Erythroblast (primary cell): Measurements from ENCODE around the gene MYLK.

Source experiments
- DNase-seq, 2 experiments: peaks; one replicate each; lab custom pipeline; 2025; lab: John Stamatoyannopoulos, UW
- GATA1 ChIP-seq: IDR thresholded peaks from 2 replicates; pipeline ENCODE4 v1.6.1; 2011; ENCODE audit warnings: low read depth, mild to moderate bottlenecking, control low read depth, low read length, moderate library complexity
- POLR2A ChIP-seq: IDR thresholded peaks from 2 replicates; pipeline ENCODE4 v1.6.1; 2011; ENCODE audit warnings: mild to moderate bottlenecking, low read length

MYLK gene

DNA sequence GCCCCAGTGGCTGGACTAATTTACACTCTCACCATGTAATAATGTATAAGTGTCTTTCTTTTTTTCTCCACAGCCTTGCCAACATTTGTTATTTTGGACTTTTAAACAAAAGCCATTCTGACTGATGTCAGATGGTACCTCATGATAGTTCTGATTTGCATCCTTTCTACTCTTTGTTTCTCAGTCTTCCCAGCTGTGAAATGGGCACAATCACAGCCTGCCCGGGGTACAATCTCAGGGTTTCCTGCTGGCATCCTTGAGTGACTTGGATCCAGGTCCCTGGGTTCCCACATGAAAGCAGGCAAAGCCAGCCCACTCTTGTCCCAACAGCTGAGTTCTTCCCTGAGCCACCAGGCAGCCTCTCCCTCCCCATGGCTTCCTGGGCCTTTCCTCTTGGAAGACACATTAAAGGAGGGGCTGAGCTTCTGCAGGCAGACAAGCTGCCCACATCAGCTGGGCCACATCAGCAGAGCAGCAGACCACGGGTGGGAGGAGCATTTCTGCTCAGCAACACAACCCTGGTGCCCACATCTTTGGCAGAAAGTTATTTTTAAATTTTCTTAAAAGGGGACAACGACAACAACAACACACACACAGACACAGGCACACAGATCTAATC is 82.0 kb downstream of the MYLK start:
- DNase-seq, result no peak
- TF ChIP-seq GATA1, result no peak
- TF ChIP-seq POLR2A, result no peak

DNA sequence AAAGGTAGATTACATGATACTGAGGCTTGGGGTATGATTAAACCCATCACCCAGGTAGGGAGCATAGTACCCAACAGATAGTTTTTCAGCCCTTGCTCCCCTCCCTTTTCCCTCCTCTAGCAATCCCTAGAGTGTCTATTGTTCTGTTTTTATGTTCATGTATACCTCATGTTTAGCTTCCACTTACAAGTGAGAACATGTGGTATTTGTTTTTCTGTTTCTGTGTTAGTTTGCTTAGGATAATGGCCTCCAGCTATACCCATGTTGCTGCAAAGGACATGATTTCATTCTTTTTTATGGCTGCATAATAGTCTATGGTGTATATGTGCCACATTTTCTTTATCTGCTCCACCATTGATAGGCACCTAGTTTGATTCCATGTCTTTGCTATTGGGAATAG is 82.7 kb downstream of the MYLK start:
- TF ChIP-seq POLR2A (no peak), GATA1 (no peak)
- DNase-seq, result no peak

DNA sequence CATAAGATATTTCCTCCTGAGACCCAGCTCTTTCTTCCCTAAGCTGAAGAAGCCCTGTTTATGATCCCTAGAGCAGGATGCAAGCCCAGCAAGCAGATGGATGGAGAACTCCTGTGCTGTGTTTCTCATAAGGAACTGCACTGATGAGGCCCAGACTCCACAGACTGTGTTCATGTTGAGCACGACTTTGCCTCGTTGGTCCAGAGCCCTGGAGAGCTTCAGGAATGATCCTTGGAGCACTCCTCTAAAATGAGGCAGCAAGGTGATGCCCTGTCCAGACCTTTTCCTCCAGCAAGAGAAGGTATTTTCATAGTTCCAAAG is 83.8 kb downstream of the MYLK start:
- DNase-seq, result no peak
- no peak for TF ChIP-seq GATA1
- TF ChIP-seq POLR2A, result no peak

DNA sequence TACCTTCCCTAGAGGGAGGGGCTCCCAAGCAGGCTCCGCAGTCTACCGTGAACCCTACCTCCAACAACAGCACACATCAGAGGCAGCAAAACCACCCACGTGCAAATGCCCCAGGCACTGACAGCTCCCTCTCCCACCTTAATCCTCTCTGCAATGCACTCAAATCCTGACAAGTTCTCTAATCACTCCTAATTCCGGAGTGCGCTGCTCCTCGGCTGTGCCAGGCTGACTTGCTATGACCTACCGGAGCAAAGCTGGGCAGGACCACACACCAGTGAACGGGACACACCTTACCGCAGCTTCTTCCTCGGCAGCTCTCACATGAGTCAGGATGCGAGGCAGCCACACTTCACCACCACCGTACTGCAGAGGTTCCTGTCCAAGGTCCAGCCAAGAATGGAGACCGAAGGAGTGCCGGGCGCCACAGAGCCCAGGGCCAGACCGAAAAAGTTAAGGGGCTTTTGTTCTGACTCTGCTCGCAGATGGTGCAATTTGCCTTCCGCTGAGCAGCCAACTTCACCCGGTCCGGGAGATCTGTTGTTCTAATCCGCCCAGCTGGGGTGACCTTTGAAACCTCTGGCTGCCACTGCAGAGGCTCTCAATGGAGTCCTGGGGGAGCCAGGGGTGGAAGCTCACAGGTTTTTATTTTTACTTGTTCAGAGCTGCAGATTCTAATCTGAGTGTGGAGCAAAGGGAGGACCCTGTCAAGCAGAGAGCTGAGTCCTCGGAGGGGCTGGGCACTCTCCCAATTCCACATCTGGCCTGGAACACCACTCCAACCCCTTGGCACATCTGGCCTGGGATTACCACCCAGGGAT is 84.4 kb downstream of the MYLK start:
- DNase-seq, result no peak
- TF ChIP-seq GATA1 (no peak), POLR2A (no peak)

DNA sequence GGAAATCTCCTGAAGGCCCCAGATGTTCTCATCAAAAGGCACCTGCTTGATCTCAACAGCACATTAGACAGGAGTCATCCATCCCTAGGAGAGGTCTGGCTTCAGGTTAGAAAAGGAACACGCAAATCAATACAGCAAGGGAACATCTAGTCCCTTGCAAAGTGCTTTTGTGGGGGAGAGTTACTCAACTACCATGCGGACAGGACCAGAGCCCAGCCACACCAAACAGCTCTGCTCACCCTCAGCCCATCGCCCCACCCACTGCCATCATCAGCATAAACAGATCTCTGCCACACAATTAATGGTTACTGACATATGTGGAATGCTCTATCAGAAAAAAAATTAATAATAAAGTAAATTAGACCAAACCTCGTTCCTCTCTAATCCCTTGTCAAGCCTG is 85.6 kb downstream of the MYLK start:
- TF ChIP-seq GATA1 (no peak), POLR2A (no peak)
- DNase-seq, result no peak

DNA sequence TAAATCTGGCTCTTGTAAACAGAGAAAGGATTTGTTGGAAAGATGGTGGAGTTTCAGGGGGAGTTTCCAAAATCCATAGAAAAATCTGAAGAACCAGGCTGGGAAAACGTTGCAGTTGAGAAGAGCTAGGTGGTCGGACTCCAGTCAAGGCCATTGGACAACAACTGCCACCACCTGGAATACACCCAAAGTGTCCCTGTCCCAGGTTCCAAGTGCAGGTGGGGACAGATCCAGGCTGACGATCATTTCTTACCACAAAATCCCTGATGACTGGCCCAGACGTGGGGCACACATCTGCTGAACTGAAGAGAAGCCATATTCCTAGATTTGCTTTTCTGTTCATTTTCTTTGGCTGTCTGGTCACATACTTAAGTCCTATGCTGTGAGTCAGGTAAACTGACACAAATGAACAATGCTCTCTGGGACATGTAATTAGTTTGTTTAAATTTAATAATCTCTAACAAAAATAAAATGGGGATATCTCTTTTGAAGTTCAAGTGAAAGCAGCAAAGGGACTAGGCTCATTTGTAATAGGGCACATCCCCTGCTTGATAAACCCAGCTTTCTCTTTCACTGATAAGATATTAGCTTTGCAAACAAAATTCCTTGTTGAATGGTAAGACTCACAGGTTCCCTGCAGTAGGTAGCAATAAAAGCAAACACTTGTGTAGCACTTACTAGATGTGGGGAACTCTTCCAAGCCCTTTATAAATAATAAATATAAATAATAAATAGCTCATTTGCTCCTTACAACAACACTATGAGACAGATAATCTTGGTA is 88.5 kb downstream of the MYLK start:
- no peak for DNase-seq
- no peak for TF ChIP-seq GATA1
- no peak for TF ChIP-seq POLR2A

DNA sequence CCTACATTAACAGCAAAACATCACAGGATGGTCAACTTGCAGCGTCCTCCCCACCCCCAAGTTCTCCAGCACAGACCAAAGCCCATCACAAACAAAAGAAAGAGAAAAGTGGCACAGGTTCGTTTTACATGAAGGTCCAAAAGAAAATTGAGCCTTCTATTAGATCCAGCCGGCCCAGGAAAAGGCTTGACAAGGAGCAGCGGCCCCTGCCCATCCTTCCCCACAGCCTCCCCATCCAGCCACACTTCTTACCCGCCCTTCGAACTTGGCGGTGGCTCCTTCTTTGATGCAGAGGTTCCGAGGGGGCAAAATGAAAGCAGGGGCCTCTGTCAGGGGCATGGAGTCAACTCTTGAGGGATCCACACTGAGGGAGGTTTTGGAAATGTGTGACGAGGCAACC is 90.7 kb downstream of the MYLK start:
- no peak for TF ChIP-seq GATA1
- no peak for TF ChIP-seq POLR2A
- no peak for DNase-seq

DNA sequence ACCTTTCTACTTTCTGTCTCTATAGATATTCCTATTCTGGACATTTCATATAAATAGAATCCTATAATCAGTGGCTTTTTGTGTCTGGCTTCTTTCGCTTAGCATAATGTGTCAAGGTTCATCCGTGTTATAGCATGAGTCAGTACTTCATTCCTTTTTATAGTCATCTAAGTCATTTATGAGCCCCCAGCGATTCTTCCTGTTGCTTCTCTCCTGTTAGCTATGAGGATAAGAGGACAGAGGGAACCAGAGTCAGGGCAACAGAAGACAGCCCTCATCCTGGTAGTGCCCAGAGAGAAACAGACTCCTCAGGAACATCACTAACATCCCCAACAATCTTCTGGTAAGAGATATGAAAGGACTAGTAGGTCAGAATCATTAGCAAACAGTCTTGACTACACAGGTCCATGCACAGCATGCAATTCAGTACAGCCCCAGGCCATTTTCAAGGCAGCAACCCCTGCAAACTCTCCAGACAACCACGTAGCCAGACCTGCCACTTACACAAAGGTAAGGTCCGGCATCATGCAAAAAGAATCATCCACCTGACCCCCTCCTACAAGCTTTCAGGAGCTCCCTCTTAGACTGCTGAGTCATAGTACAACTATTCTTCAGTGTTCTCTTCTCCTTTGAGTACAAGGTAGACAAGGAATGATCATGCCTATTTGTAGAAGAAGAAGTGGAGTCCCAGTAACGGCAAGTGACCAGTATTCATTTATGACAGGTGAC is 91.5 kb downstream of the MYLK start:
- no peak for DNase-seq
- TF ChIP-seq GATA1 (no peak), POLR2A (no peak)

DNA sequence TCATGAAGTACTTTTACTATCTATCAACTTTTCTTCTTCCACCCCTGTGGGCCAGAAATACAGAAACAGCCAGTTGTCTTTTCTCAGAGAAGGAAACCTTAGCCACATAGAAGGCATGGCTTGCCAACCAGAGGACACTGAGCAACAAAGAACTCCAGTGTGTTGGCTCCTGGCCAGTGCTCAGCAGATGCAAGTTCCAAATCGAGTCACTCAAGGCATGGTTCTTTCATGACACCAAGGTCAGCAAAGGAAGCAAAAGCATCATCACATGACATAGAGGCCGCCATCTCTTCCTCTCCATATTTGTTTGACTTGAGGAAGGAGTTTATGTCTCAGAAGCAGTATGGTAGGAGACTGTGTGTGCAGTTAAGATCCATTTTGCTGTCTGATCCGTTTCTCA is 92.2 kb downstream of the MYLK start:
- TF ChIP-seq POLR2A, result no peak
- TF ChIP-seq GATA1, result no peak
- DNase-seq, result no peak

DNA sequence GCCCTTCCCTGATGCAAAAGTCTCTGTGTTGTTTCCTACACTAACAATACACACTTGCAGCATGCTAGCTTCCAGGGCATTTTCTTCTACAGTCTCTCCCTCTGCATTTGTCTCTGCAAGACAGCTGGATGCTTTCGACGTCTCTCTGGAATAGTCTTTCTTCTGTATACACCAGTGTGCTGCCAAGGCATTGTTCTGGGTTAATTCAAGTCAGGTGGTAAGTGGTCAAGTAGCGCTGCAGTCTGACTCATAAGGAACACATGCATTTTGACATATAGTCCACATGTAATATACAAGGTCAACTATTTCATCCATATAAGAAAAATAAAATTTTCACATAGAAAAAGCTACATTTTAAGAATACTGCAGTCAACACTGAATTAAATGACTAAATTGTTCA is 92.7 kb downstream of the MYLK start:
- no peak for DNase-seq
- TF ChIP-seq GATA1 (no peak), POLR2A (no peak)

DNA sequence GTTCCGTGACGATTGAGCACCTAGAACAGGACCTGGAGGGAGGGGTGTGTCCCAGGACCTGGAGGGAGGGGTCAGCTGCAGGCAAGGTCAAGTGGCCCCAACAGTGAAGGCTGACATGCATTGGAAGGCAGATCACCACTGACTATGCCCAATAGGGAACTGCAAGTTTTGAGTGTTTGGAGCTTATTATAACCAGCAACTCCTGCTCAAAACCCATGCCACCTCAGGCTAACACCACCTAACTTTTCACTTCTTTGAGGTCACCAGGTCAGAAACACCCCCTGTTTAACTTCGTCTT is 93.1 kb downstream of the MYLK start:
- DNase-seq, result no peak
- no peak for TF ChIP-seq GATA1
- TF ChIP-seq POLR2A, result no peak

DNA sequence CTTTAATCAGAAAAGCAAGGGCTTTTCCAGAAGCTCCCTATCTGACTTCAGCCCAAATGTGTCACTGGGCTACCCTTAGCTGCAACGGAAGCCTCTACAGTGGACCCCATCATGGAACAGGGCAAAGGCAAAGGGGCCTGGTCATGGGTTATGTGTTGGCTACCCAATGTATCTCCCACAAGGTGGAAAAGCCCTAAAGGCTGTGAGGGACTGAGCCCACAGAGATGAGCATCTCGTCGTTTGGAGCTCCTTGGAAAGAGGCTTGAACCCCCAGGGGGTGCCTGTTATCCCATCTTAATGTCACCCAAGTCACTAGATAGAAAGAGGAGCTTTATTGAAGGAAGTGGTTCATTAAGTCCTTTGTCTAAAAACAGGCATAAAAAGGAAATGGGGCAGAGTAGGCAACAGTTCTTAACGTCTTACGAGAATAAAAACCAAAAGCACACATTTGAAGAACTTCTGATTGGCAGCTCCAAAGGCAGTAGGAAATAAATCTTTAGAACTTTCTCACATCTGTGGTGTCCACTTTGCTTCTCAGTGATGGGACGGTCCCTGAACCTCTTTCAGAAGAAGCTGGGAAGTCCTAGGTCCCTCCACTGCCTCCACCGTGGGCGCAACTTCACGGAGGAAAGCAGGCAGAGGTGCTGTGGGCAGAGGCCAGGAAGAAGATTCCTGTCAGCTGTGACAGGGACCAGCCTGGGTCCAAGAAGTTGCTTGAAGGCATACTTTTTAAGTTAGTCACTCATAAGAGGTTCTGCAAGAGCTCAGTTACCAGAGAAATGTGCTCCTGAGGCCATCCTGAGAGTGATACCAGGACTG is 93.7 kb downstream of the MYLK start:
- DNase-seq, result no peak
- TF ChIP-seq POLR2A (no peak), GATA1 (no peak)

DNA sequence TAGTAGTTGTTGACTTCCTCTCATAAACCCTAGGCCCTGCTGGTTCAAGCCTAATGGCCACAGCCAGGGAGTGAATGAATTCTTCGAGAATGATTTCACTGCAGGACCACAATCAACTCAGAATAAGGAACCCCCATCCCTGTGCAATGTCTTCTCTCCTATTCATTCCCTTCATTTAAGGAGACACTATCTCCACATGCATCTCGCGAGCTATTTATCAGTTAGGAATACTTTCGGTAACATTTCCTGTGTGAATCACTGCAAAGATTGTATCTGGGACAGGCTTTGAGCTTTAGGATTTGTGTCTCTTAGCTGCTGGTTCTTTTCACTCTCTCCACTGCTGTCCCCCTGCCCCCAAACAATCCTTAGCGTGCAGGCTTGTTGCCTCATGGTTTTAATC is 94.4 kb downstream of the MYLK start:
- no peak for DNase-seq
- TF ChIP-seq GATA1 (no peak), POLR2A (no peak)

DNA sequence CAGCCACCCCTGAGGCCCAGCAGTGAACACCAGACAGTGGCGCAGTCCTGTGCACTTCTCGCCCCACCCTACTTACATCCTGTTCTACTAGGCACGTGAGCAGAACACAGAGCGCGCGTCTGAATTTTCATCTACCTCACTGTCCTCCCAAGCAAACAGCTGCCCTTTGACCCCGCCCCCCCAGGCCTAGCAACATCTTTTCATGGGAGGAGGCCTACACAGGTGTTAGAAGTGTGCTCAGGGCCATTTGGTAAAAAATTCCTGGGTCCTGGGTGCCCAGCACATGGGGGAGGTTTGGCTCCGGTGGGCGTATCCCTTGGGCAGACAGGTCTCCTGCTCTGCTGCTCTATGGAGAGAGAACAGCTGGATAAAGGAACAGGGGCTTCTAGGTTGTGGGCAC is 95.0 kb downstream of the MYLK start:
- DNase-seq, result no peak
- TF ChIP-seq POLR2A, result no peak
- TF ChIP-seq GATA1, result no peak
